Neutrophil (primary cell): ENCODE results near the gene CAMTA1.

Experiments
- H3K27ac ChIP-seq: fragments of 200-600 bp; sonication (generic); 2 replicates; pipeline ENCODE4 v1.5.1; 2016; ENCODE audit warnings: mild to moderate bottlenecking, moderate library complexity
- H3K27me3 ChIP-seq: fragments of 200-600 bp; sonication (generic); 2 replicates; pipeline ENCODE4 v1.6.0; 2016; ENCODE audit warnings: mild to moderate bottlenecking
- H3K36me3 ChIP-seq: fragments of 200-600 bp; sonication (generic); 2 replicates; pipeline ENCODE4 v1.5.1; 2017
- H3K4me1 ChIP-seq, 2 experiments: fragments of 200-600 bp in 1 of 2; sonication (generic) in 1 of 2; 1 replicate in 1 of 2; 2 replicates in 1 of 2; pipeline versions ENCODE4 v1.5.1 to v1.6.1; 2013 to 2016; ENCODE audit warnings: low read depth in 1 of 2, low read length in 1 of 2, mild to moderate bottlenecking in 1 of 2, moderate library complexity in 1 of 2; ENCODE audit not compliant: control insufficient read depth in 1 of 2, insufficient read depth in 1 of 2
- H3K4me3 ChIP-seq, 2 experiments: fragments of 200-600 bp in 1 of 2; sonication (generic) in 1 of 2; 1 replicate in 1 of 2; 2 replicates in 1 of 2; pipeline ENCODE4 v1.5.1; 2013 to 2016; ENCODE audit warnings: low read depth in 1 of 2, low read length in 1 of 2, mild to moderate bottlenecking in 1 of 2, moderate library complexity in 1 of 2
- H3K9me3 ChIP-seq: fragments of 200-600 bp; sonication (generic); 2 replicates; pipeline ENCODE4 v1.5.1; 2016
- CTCF ChIP-seq: fragments of 200-600 bp; sonication (generic); IDR thresholded peaks from 2 replicates; pipeline ENCODE4 v1.5.1; 2016; ENCODE audit warnings: antibody characterized with exemption

CAMTA1 gene

GRCh38 chr1:7517611-7518330 is 732.5 kb downstream of the CAMTA1 start:
- Histone ChIP-seq H3K27ac (no peak overlapping the region), H3K36me3 (no peaks in the 10 kb centered on the region), H3K9me3 (no peaks in the 10 kb centered on the region), H3K27me3 (no peaks in the 10 kb centered on the region), H3K4me1 (no peaks in the 10 kb centered on the region), H3K4me3 (no peak overlapping the region)
- no peak for TF ChIP-seq CTCF

GRCh38 chr1:7518411-7518810 is 733.2 kb downstream of the CAMTA1 start:
- H3K27ac ChIP-seq: no peak overlapping the region
- no peaks in the 10 kb centered on the region for H3K9me3 ChIP-seq
- no peaks in the 10 kb centered on the region for H3K27me3 ChIP-seq
- H3K4me3 ChIP-seq: no peak overlapping the region
- H3K36me3 ChIP-seq: no peaks in the 10 kb centered on the region
- H3K4me1 ChIP-seq: no peaks in the 10 kb centered on the region
- TF ChIP-seq CTCF: no peak

GRCh38 chr1:7519181-7519860 is 734.1 kb downstream of the CAMTA1 start:
- Histone ChIP-seq H3K4me1 (no peaks in the 10 kb centered on the region), H3K9me3 (no peaks in the 10 kb centered on the region), H3K27ac (no peak overlapping the region), H3K27me3 (no peaks in the 10 kb centered on the region), H3K4me3 (no peak overlapping the region), H3K36me3 (no peaks in the 10 kb centered on the region)
- no peak for TF ChIP-seq CTCF

- H3K36me3 ChIP-seq: no peaks in the 10 kb centered on the region
- TF ChIP-seq CTCF: no peak
- no peak overlapping the region for H3K27ac ChIP-seq
- no peaks in the 10 kb centered on the region for H3K27me3 ChIP-seq
- H3K4me3 ChIP-seq: no peak overlapping the region
- H3K4me1 ChIP-seq: no peaks in the 10 kb centered on the region
- H3K9me3 ChIP-seq: no peaks in the 10 kb centered on the region
Measured at GRCh38 chr1:7519861-7520395, 734.7 kb downstream of the CAMTA1 start.

GRCh38 chr1:7520496-7520895 is 735.2 kb downstream of the CAMTA1 start:
- no peak overlapping the region for H3K4me3 ChIP-seq
- no peaks in the 10 kb centered on the region for H3K27me3 ChIP-seq
- H3K4me1 ChIP-seq: no peaks in the 10 kb centered on the region
- H3K27ac ChIP-seq: no peak overlapping the region
- no peaks in the 10 kb centered on the region for H3K9me3 ChIP-seq
- H3K36me3 ChIP-seq: no peaks in the 10 kb centered on the region
- TF ChIP-seq CTCF: no peak
